ENCODE results near the gene SBF2. TPM values are rescaled to one million over a fixed set of nuclear protein-coding genes. Genes with fewer than 3 reads are reported as not detected.

Gene SBF2
- total RNA-seq, 2 experiments from 2014 or later: 14.2 to 15.2 TPM

DNA sequence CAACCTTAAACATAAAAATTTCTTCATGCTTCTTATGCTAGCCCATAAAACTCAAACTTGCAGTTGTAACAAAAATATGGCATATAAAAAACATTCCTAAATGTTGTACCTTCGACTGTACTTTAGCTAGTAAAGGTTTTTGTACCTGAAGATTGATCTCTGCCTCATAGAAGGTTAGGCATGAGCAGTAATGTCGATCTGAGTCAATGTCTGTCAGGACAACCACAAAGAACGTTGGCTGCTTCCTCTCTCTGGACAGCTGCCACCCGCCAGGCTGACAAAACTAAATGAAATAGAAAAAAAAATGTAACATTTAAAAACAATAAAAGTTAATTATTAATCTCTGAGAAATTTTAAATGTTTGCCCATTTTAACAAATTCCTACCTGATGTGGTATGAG lies 251.3 kb downstream of the SBF2 start:
- Histone ChIP-seq H3K27me3 (ENCODE audit: control insufficient read depth in 1 of 2, insufficient read depth in 2 of 2, low read length in 2 of 2) (no peaks in the 10 kb centered on the region), H3K36me3 (ENCODE audit: insufficient read depth, low read length) (no peaks in the 10 kb centered on the region), H3K4me1 (ENCODE audit: insufficient read depth, low read length) (no peaks in the 10 kb centered on the region), H3K4me3 (ENCODE audit: low read length) (no peak overlapping the region), H3K27ac (ENCODE audit: low read depth in 1 of 2, low read length in 2 of 2) (no peak overlapping the region), H3K9me3 (ENCODE audit: control insufficient read depth in 1 of 2, insufficient read depth in 1 of 2, low read length in 2 of 2) (peaks cover 15 to 27% of the 10 kb centered on the region in 2 experiments)
- ChIA-PET CTCF (no interaction called here), POLR2A (no interaction called here)
- intact Hi-C loops (cut with DNase I, micrococcal nuclease): no loop called here
- no peak overlapping the region for H3K4me3 Mint-ChIP-seq
- peaks cover 8% of the 10 kb centered on the region for H3K9me3 Mint-ChIP-seq
- DNase-seq (no peak), ATAC-seq (ENCODE audit: poor library complexity) (no peak)
- H3K36me3 Mint-ChIP-seq (ENCODE audit: low read depth): peaks cover 44% of the 10 kb centered on the region
- no peaks in the 10 kb centered on the region for H3K27me3 Mint-ChIP-seq
- H3K4me1 Mint-ChIP-seq (ENCODE audit: low read depth): no peaks in the 10 kb centered on the region
- TF ChIP-seq, protein P1, sequence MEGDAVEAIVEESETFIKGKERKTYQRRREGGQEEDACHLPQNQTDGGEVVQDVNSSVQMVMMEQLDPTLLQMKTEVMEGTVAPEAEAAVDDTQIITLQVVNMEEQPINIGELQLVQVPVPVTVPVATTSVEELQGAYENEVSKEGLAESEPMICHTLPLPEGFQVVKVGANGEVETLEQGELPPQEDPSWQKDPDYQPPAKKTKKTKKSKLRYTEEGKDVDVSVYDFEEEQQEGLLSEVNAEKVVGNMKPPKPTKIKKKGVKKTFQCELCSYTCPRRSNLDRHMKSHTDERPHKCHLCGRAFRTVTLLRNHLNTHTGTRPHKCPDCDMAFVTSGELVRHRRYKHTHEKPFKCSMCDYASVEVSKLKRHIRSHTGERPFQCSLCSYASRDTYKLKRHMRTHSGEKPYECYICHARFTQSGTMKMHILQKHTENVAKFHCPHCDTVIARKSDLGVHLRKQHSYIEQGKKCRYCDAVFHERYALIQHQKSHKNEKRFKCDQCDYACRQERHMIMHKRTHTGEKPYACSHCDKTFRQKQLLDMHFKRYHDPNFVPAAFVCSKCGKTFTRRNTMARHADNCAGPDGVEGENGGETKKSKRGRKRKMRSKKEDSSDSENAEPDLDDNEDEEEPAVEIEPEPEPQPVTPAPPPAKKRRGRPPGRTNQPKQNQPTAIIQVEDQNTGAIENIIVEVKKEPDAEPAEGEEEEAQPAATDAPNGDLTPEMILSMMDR (IDR thresholded peaks at IDR 0.05): no peak
- H3K27ac Mint-ChIP-seq: no peak overlapping the region

DNA sequence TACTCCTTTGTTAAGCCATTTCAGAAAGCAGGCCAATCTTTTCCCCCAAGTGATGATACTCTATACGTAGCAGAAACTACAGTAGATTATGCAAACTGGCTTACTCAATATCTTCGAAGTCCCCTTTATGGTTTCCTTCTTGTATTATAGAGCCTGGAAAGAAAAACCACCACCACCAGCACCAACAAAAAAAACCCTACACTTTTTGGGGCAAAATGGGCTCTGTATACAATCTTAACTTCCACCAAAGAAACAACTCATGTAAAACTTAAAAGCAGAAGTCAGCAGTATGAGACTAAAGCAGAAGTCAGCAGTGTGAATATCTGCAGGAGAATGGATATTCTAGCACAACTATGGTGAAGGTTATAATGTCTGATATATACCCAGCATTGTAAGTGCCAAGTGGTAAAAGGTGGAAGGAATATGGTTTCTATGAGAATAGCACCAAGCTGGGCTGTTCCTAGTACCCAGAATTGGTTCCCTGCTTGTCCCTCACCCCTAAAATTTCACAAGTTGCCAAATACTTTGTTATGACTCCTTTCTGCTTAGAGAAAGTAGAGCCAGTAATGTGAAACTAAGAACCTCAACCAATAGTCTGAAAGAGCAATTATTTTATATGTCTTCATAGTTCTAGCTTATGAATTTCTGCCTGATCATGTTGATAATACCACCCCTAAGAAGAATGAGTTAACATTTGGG lies 252.1 kb downstream of the SBF2 start:
- ChIA-PET CTCF (no interaction called here), POLR2A (no interaction called here)
- TF ChIP-seq, protein P1 (IDR thresholded peaks at IDR 0.05): no peak
- no peaks in the 10 kb centered on the region for H3K27me3 Mint-ChIP-seq
- H3K27me3 ChIP-seq (ENCODE audit: control insufficient read depth in 1 of 2, insufficient read depth in 2 of 2, low read length in 2 of 2): no peaks in the 10 kb centered on the region
- H3K27ac ChIP-seq (ENCODE audit: low read depth in 1 of 2, low read length in 2 of 2): no peak overlapping the region
- intact Hi-C loops (cut with DNase I, micrococcal nuclease): no loop called here
- ATAC-seq (ENCODE audit: poor library complexity): no peak
- no peak overlapping the region for H3K4me3 Mint-ChIP-seq
- H3K36me3 ChIP-seq (ENCODE audit: insufficient read depth, low read length): no peaks in the 10 kb centered on the region
- no peak overlapping the region for H3K27ac Mint-ChIP-seq
- peaks cover 42% of the 10 kb centered on the region for H3K36me3 Mint-ChIP-seq (ENCODE audit: low read depth)
- H3K4me1 Mint-ChIP-seq (ENCODE audit: low read depth): no peaks in the 10 kb centered on the region
- no peaks in the 10 kb centered on the region for H3K4me1 ChIP-seq (ENCODE audit: insufficient read depth, low read length)
- DNase-seq: peak in 2 of 14 experiments; percentile 8 to 9
- H3K9me3 ChIP-seq (ENCODE audit: control insufficient read depth in 1 of 2, insufficient read depth in 1 of 2, low read length in 2 of 2): peaks cover 15 to 27% of the 10 kb centered on the region in 2 experiments
- no peak overlapping the region for H3K4me3 ChIP-seq (ENCODE audit: low read length)
- H3K9me3 Mint-ChIP-seq: peaks cover 2% of the 10 kb centered on the region

DNA sequence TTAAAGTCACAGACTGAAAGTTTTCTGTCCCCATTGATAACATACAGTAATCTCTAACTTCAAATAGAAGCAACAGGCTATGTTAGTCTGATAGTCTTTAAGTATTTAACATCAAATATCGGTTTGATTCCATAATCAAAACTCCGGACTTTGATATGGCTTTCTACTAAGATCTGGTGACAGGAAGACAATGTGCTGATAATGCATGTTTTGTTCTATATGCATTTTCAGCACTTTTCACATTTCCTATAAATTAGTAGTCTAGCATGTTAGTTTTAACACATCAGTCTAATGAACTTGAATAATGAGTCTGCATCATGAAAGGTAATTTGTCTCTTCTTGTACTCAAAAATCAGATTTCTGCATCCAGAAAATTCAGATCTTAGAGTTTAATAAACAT lies 252.7 kb downstream of the SBF2 start:
- H3K4me3 Mint-ChIP-seq: no peak overlapping the region
- H3K27me3 Mint-ChIP-seq: no peaks in the 10 kb centered on the region
- no peak overlapping the region for H3K27ac ChIP-seq (ENCODE audit: low read depth in 1 of 2, low read length in 2 of 2)
- H3K9me3 ChIP-seq (ENCODE audit: control insufficient read depth in 1 of 2, insufficient read depth in 1 of 2, low read length in 2 of 2): peaks cover 15 to 26% of the 10 kb centered on the region in 2 experiments
- no peak overlapping the region for H3K4me3 ChIP-seq (ENCODE audit: low read length)
- TF ChIP-seq, protein P1 (IDR thresholded peaks at IDR 0.05): no peak
- ChIA-PET POLR2A (no interaction called here), CTCF (no interaction called here)
- no peaks in the 10 kb centered on the region for H3K36me3 ChIP-seq (ENCODE audit: insufficient read depth, low read length)
- no peaks in the 10 kb centered on the region for H3K9me3 Mint-ChIP-seq
- no peak overlapping the region for H3K27ac Mint-ChIP-seq
- H3K27me3 ChIP-seq (ENCODE audit: control insufficient read depth in 1 of 2, insufficient read depth in 2 of 2, low read length in 2 of 2): no peaks in the 10 kb centered on the region
- H3K4me1 Mint-ChIP-seq (ENCODE audit: low read depth): no peaks in the 10 kb centered on the region
- DNase-seq (no peak), ATAC-seq (ENCODE audit: poor library complexity) (no peak)
- no peaks in the 10 kb centered on the region for H3K4me1 ChIP-seq (ENCODE audit: insufficient read depth, low read length)
- intact Hi-C loops (cut with DNase I, micrococcal nuclease): no loop called here
- H3K36me3 Mint-ChIP-seq (ENCODE audit: low read depth): peaks cover 40% of the 10 kb centered on the region
